Thymus (tissue), 11 donors: ENCODE results near the gene ARL9. TPM values are rescaled to one million over a fixed set of nuclear protein-coding genes. Genes with fewer than 3 reads are reported as not detected.

Experiments used
- DNase-seq, 9 donors: peaks; one replicate each; pipeline ENCODE4 v3.0.0-alpha.2; 2013; ENCODE audit warnings: low spot score in 9 of 9, low read depth in 6 of 9, missing footprints in 1 of 9
- H3K27ac ChIP-seq, 2 donors: one replicate each; pipeline ENCODE4 v1.5.1; 2013; ENCODE audit warnings: control low read depth in 1 of 2, low read depth in 1 of 2, low read length in 1 of 2, mild to moderate bottlenecking in 1 of 2, moderate library complexity in 1 of 2
- H3K27me3 ChIP-seq, 2 donors: one replicate each; pipeline ENCODE4 v1.5.1; 2013; ENCODE audit warnings: low read length in 1 of 2; ENCODE audit not compliant: control insufficient read depth in 2 of 2, insufficient read depth in 1 of 2
- H3K36me3 ChIP-seq, 2 donors: one replicate each; pipeline ENCODE4 v1.5.1; 2013; ENCODE audit warnings: low read length in 1 of 2, mild to moderate bottlenecking in 1 of 2, moderate library complexity in 1 of 2; ENCODE audit not compliant: control insufficient read depth in 2 of 2, insufficient read depth in 2 of 2
- H3K4me1 ChIP-seq, 2 donors: one replicate each; pipeline ENCODE4 v1.5.1; 2013; ENCODE audit warnings: low read length in 2 of 2; ENCODE audit not compliant: control insufficient read depth in 2 of 2, insufficient read depth in 2 of 2
- H3K4me3 ChIP-seq, 2 donors: one replicate each; pipeline ENCODE4 v1.5.1; 2013; ENCODE audit warnings: low read length in 2 of 2, control low read depth in 1 of 2, mild to moderate bottlenecking in 1 of 2
- H3K9me3 ChIP-seq, 2 donors: one replicate each; pipeline ENCODE4 v1.5.1; 2013; ENCODE audit warnings: low read length in 1 of 2, mild to moderate bottlenecking in 1 of 2; ENCODE audit not compliant: control insufficient read depth in 2 of 2, insufficient read depth in 1 of 2
- WGBS: extraction: QIAGEN DNeasy Blood & Tissue Kit; methylation state at CpG from one replicate; pipeline ENCODE4 v1.1.7; 2013; 5-methylcytosine and 5-hydroxymethylcytosine counted together
- polyA plus RNA-seq: library from polyadenylated mRNA; stranded (reverse); fragments of 200-250 nt; gene quantifications from one replicate; pipeline ENCODE4 v1.2.3, GENCODE V29; 2013
- total RNA-seq: library from RNA; stranded (reverse); fragments of 120-200 nt; gene quantifications from one replicate; pipeline ENCODE4 v1.2.4, GENCODE V29; 2013
- donor health status: healthy.

ARL9 gene
- total and polyA plus RNA-seq, 2 donors: 0.19 to 0.27 TPM

DNA sequence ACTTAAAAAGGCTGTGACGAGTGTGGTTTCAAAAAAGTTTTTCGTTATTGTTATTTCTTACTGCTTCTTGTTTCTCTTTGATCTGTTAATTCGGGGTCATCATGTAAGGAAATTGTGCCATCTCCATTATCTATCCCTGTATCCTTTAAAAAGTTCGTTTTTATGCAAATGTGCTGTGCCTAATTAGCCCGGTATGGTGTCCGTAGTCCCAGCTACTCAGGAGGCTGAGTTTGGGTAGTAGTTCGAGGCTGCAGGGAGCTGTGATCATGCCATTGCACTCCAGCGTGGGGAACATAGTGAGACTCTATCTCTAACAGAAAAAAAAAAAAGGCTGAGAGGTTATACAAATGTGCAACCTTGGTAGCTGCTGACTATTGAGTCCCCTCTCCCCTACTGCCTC lies 45.1 kb downstream of the ARL9 start:
- no peak for DNase-seq
- WGBS: 95% methylated on average over 8 of the region's 8 CpGs
- Histone ChIP-seq H3K4me3 (no peak overlapping the region), H3K27me3 (no peaks in the 10 kb centered on the region), H3K36me3 (no peaks in the 10 kb centered on the region), H3K9me3 (no peaks in the 10 kb centered on the region), H3K27ac (no peak overlapping the region), H3K4me1 (no peaks in the 10 kb centered on the region)

GRCh38 chr4:56551516-56551915 lies 45.9 kb downstream of the ARL9 start:
- Histone ChIP-seq H3K9me3 (no peaks in the 10 kb centered on the region), H3K36me3 (no peaks in the 10 kb centered on the region), H3K27ac (no peak overlapping the region), H3K27me3 (no peaks in the 10 kb centered on the region), H3K4me3 (no peak overlapping the region), H3K4me1 (no peaks in the 10 kb centered on the region)
- 98% methylated on average over 2 of the region's 2 CpGs for WGBS
- DNase-seq: no peak

GRCh38 chr4:56552273-56552672 lies 46.7 kb downstream of the ARL9 start:
- H3K9me3 ChIP-seq: no peaks in the 10 kb centered on the region
- no peaks in the 10 kb centered on the region for H3K27me3 ChIP-seq
- DNase-seq: no peak
- H3K4me3 ChIP-seq: no peak overlapping the region
- no peak overlapping the region for H3K27ac ChIP-seq
- H3K4me1 ChIP-seq: no peaks in the 10 kb centered on the region
- no peaks in the 10 kb centered on the region for H3K36me3 ChIP-seq

DNA sequence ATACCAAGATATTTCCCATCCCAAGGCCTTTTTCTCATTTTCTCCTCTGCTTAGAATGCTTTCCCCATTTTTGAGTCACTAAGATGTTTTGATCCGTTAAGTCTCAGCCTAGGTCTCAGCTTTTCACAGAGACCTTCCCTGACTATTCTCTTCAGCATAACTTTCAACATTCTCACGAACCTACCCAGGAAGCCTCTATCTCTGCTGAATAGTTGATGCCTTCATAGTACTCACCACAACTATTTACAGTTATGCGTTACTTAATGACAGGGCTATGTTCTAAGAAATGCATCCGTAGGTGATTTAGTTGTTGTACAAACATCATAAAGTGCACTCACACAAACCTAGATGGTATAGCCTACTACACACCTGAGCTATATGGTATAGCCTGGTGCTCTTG lies 64.5 kb downstream of the ARL9 start:
- H3K4me1 ChIP-seq: no peaks in the 10 kb centered on the region
- 95% methylated on average over 4 of the region's 4 CpGs for WGBS
- H3K36me3 ChIP-seq: no peaks in the 10 kb centered on the region
- H3K4me3 ChIP-seq: no peak overlapping the region
- DNase-seq: no peak
- no peaks in the 10 kb centered on the region for H3K9me3 ChIP-seq
- no peaks in the 10 kb centered on the region for H3K27me3 ChIP-seq
- no peak overlapping the region for H3K27ac ChIP-seq

Other genes starting within 250 kb of the ARL9 start
- 17.9 TPM for gene AASDH, start 118.3 kb upstream of the ARL9 start, total RNA-seq
- 6.3 TPM for gene AASDH, start 118.3 kb upstream of the ARL9 start, polyA plus RNA-seq
- 18.3 TPM for gene PPAT, start 70.2 kb upstream of the ARL9 start, total RNA-seq
- gene PPAT, start 70.2 kb upstream of the ARL9 start, polyA plus RNA-seq: 6.7 TPM
- 67.9 TPM for gene PAICS, start 69.5 kb upstream of the ARL9 start, total RNA-seq
- 33.9 TPM for gene PAICS, start 69.5 kb upstream of the ARL9 start, polyA plus RNA-seq
- gene SRP72, start 38.2 kb upstream of the ARL9 start, total RNA-seq: 73.2 TPM
- gene SRP72, start 38.2 kb upstream of the ARL9 start, polyA plus RNA-seq: 47.8 TPM
- 5.9 TPM for gene HOPX, start 175.5 kb downstream of the ARL9 start, total RNA-seq
- gene HOPX, start 175.5 kb downstream of the ARL9 start, polyA plus RNA-seq: 99.6 TPM